Spleen (tissue), 7 donors: ENCODE results near the gene FLVCR2.

Experiments used
- CTCF ChIP-seq, 11 experiments: fragments of 200-600 bp in 7 of 11; fragments of 450-650 bp in 4 of 11; sonication (generic) in 4 of 11; IDR thresholded peaks in 8 of 11; conservative IDR thresholded peaks in 3 of 11; 1 replicate in 7 of 11; 2 replicates in 4 of 11; pipeline versions ENCODE4 v1.4.0 to v1.8.0; 2016 to 2021; ENCODE audit warnings: antibody characterized with exemption in 11 of 11, inconsistent platforms in 4 of 11, mild to moderate bottlenecking in 1 of 11
- POLR2A ChIP-seq, 3 donors: fragments of 450-650 bp; IDR thresholded peaks; one replicate each; pipeline ENCODE4 v1.5.1; 2017; ENCODE audit warnings: antibody characterized with exemption in 3 of 3, mild to moderate bottlenecking in 1 of 3
- POLR2AphosphoS5 ChIP-seq, 3 donors: sonication (generic); formaldehyde crosslinking; IDR thresholded peaks; one replicate each; pipeline ENCODE4 v1.5.1; 2017; ENCODE audit warnings: antibody characterized with exemption in 3 of 3
- donor health status: DM: no; HTN: no; CAD: no; lungs with moderate emphysema.
- donor health status: DM: no; HTN: no; CAD: no.
- donor health status: DM: no; HTN: no; CAD: no.

- TF ChIP-seq CTCF (IDR thresholded peaks at IDR 0.05 in 8 of 11, conservative IDR thresholded peaks at IDR 0.05 in 3 of 11) = no peak
- TF ChIP-seq POLR2A (IDR thresholded peaks at IDR 0.05) = no peak
- no peak for TF ChIP-seq POLR2AphosphoS5 (IDR thresholded peaks at IDR 0.05)
Observed at GRCh38 chr14:75667099-75667765, 88.8 kb downstream of the FLVCR2 start.
